Fibroblast of skin of right biceps (primary cell): ENCODE measurements around the gene ARHGAP19.

ENCODE experiments used
- DNase-seq: peaks from one replicate; pipeline ENCODE4 v3.0.0-alpha.2; 2013

ARHGAP19 gene

GRCh38 chr10:97292097-97292861 lies at the start of gene ARHGAP19:
TSS of gene ARHGAP19 (minus strand) at chr10:97292637. CDS start at chr10:97292627, 10 bp downstream.
- DNase-seq: peak; percentile 99

- DNase-seq: no peak
Observed at GRCh38 chr10:97341416-97341815, 49.0 kb upstream of the ARHGAP19 start.

- DNase-seq: no peak
Observed at GRCh38 chr10:97338041-97338440, 45.6 kb upstream of the ARHGAP19 start.

GRCh38 chr10:97336942-97337831 lies 44.8 kb upstream of the ARHGAP19 start:
- no peak for DNase-seq

GRCh38 chr10:97336446-97336845 lies 44.0 kb upstream of the ARHGAP19 start:
- DNase-seq: no peak

- DNase-seq: no peak
Observed at GRCh38 chr10:97336006-97336405, 43.6 kb upstream of the ARHGAP19 start.

GRCh38 chr10:97335188-97335619 lies 42.8 kb upstream of the ARHGAP19 start:
- no peak for DNase-seq

- peak; percentile 92 for DNase-seq
Observed at GRCh38 chr10:97334370-97335175, 42.1 kb upstream of the ARHGAP19 start, which contains the start of gene FRAT2. TSS of gene FRAT2 (minus strand) at chr10:97334729. CDS start at chr10:97334572, 157 bp downstream.

- DNase-seq: peak; percentile 35
Observed at GRCh38 chr10:97333601-97334369, 41.3 kb upstream of the ARHGAP19 start.

- peak; percentile 46 for DNase-seq
Observed at GRCh38 chr10:97333351-97333600, 40.8 kb upstream of the ARHGAP19 start.

- peak; percentile 78 for DNase-seq
Observed at GRCh38 chr10:97332591-97333350, 40.3 kb upstream of the ARHGAP19 start.

- DNase-seq: no peak
Observed at GRCh38 chr10:97331153-97331703, 38.8 kb upstream of the ARHGAP19 start.

- no peak for DNase-seq
Observed at GRCh38 chr10:97329766-97330165, 37.3 kb upstream of the ARHGAP19 start.

GRCh38 chr10:97328646-97329453 lies 36.4 kb upstream of the ARHGAP19 start:
- DNase-seq: no peak

GRCh38 chr10:97327348-97328294 lies 35.2 kb upstream of the ARHGAP19 start:
- DNase-seq: no peak

GRCh38 chr10:97325754-97326153 lies 33.3 kb upstream of the ARHGAP19 start:
- DNase-seq: no peak

- DNase-seq: no peak
Observed at GRCh38 chr10:97323501-97323900, 31.1 kb upstream of the ARHGAP19 start.

GRCh38 chr10:97321804-97322190 lies 29.4 kb upstream of the ARHGAP19 start:
- DNase-seq: no peak
